HCT116 (cell line): ENCODE data around the gene SUSD4. TPM values are rescaled to one million over a fixed set of nuclear protein-coding genes. Genes with fewer than 3 reads are reported as not detected.

ENCODE experiments used
- ATAC-seq: fragments of 200-7000 bp; cut with Tn5 transposase; 2 replicates; pipeline ENCODE4 v1.9.1; 2020; ENCODE audit warnings: mild to moderate bottlenecking, moderate library complexity
- BruUV-seq: library from RNA; stranded (reverse); fragments of 400-500 nt; replicated peaks from 2 replicates; lab custom pipeline; 2021; lab: Mats Ljungman, UMichigan
- CTCF ChIA-PET: fragments of 300-600 bp; sonication (Branson Sonifier 250); formaldehyde crosslinking; loops from one replicate; lab custom pipeline; 2021; ENCODE audit warnings: antibody characterized with exemption; lab: Charles Lee
- POLR2A ChIA-PET: fragments of 300-600, 350-600 bp; sonication (Branson Sonifier 250); formaldehyde crosslinking; loops from one replicate; lab custom pipeline; 2021; ENCODE audit warnings: antibody characterized with exemption; lab: Charles Lee
- RAD21 ChIA-PET, 2 experiments: fragments of 300-600 bp; sonication (Branson Sonifier 250); formaldehyde crosslinking; loops; one replicate each; lab custom pipeline; 2023; ENCODE audit warnings: low total read pairs in 2 of 2; ENCODE audit not compliant: uncharacterized antibody in 2 of 2, unreplicated experiment in 2 of 2, low non-redundant PET in 1 of 2; lab: Charles Lee
- DNase-seq: peaks from one replicate; pipeline ENCODE4 v3.0.0-alpha.2; 2010; ENCODE audit warnings: low read depth, low spot score
- H2AFZ ChIP-seq: fragments of 200-600 bp; shearing (Covaris generic), sonication (generic); 2 replicates; pipeline ENCODE4 v1.6.1; 2017; ENCODE audit warnings: low read depth, mixed run types, mixed read lengths, antibody characterized with exemption, low read length; ENCODE audit not compliant: poor library complexity, severe bottlenecking
- H3K27ac ChIP-seq: 2 replicates; pipeline ENCODE4 v1.5.1; 2012; ENCODE audit warnings: low read depth, low read length
- H3K27me3 ChIP-seq: fragments of 200-600 bp; sonication (generic); 2 replicates; pipeline ENCODE4 v1.6.1; 2016; ENCODE audit warnings: mixed run types, low read length, mixed read lengths; ENCODE audit not compliant: insufficient read depth
- H3K36me3 ChIP-seq, 2 experiments: fragments of 200-500 bp in 1 of 2; fragments of 200-600 bp in 1 of 2; sonication (Bioruptor generic) in 1 of 2; sonication (generic) in 1 of 2; 2 replicates each; pipeline versions ENCODE4 v1.5.1 to v1.6.1; 2014 to 2016; ENCODE audit warnings: low read length in 2 of 2, inconsistent platforms in 1 of 2, mixed read lengths in 1 of 2, mixed run types in 1 of 2; ENCODE audit not compliant: insufficient read depth in 2 of 2, control insufficient read depth in 1 of 2
- H3K4me1 ChIP-seq, 2 experiments: fragments of 200-600 bp in 1 of 2; sonication (generic) in 1 of 2; 2 replicates each; pipeline versions ENCODE4 v1.5.1 to v1.6.1; 2012 to 2017; ENCODE audit warnings: low read length in 2 of 2, inconsistent platforms in 1 of 2, mild to moderate bottlenecking in 1 of 2, mixed read lengths in 1 of 2, mixed run types in 1 of 2, moderate library complexity in 1 of 2; ENCODE audit not compliant: insufficient read depth in 2 of 2, control insufficient read depth in 1 of 2
- H3K4me2 ChIP-seq: fragments of 200-600 bp; sonication (generic); 2 replicates; pipeline ENCODE4 v1.6.1; 2017; ENCODE audit warnings: mixed run types, low read length, mixed read lengths
- H3K4me3 ChIP-seq, 2 experiments: fragments of 200-600 bp in 1 of 2; sonication (generic) in 1 of 2; replicated peaks in 1 of 2; 2 replicates each; pipeline ENCODE4 v1.5.1; 2011 to 2016; ENCODE audit warnings: low read length in 2 of 2, control low read depth in 1 of 2, low read depth in 1 of 2, mild to moderate bottlenecking in 1 of 2, mixed read lengths in 1 of 2, mixed run types in 1 of 2
- H3K79me2 ChIP-seq: fragments of 200-600 bp; sonication (generic); 2 replicates; pipeline ENCODE4 v1.6.1; 2017; ENCODE audit warnings: mild to moderate bottlenecking, mixed run types, low read length, moderate library complexity, mixed read lengths; ENCODE audit not compliant: insufficient read depth
- H3K9ac ChIP-seq: fragments of 200-600 bp; sonication (generic); 2 replicates; pipeline ENCODE4 v1.6.1; 2016; ENCODE audit warnings: low read length, mixed read lengths
- H3K9me2 ChIP-seq: fragments of 200-600 bp; sonication (generic), shearing (Covaris generic); 2 replicates; pipeline ENCODE4 v1.6.1; 2017; ENCODE audit warnings: mixed run types, mild to moderate bottlenecking, moderate library complexity; ENCODE audit not compliant: insufficient read depth
- H3K9me3 ChIP-seq, 2 experiments: fragments of 200-500 bp in 1 of 2; fragments of 200-600 bp in 1 of 2; sonication (Bioruptor generic) in 1 of 2; sonication (generic) in 1 of 2; 2 replicates each; pipeline ENCODE4 v1.6.1; 2014 to 2017; ENCODE audit warnings: low read length in 2 of 2, mixed read lengths in 2 of 2, inconsistent platforms in 1 of 2, low read depth in 1 of 2, mild to moderate bottlenecking in 1 of 2, mixed run types in 1 of 2, moderate library complexity in 1 of 2; ENCODE audit not compliant: control insufficient read depth in 1 of 2, insufficient read depth in 1 of 2
- H4K20me1 ChIP-seq: fragments of 200-600 bp; sonication (generic), shearing (Covaris generic); 2 replicates; pipeline ENCODE4 v1.6.1; 2017; ENCODE audit warnings: mixed run types, mild to moderate bottlenecking, moderate library complexity; ENCODE audit not compliant: insufficient read depth
- CBX3 ChIP-seq: IDR thresholded peaks from 2 replicates; pipeline ENCODE4 v1.6.1; 2012; ENCODE audit warnings: low read depth
- CEBPB ChIP-seq: IDR thresholded peaks from 2 replicates; pipeline ENCODE4 v1.6.1; 2012; ENCODE audit warnings: low read depth
- EGR1 ChIP-seq: IDR thresholded peaks from 2 replicates; pipeline ENCODE4 v1.6.1; 2012; ENCODE audit warnings: low read depth
- EZH2phosphoT487 ChIP-seq: fragments of 200-600 bp; IDR thresholded peaks from 2 replicates; pipeline ENCODE4 v1.6.1; 2018; ENCODE audit warnings: antibody characterized with exemption, borderline replicate concordance
- TCF7L2 ChIP-seq: IDR thresholded peaks from 2 replicates; pipeline ENCODE4 v1.7.0; 2011; ENCODE audit warnings: borderline replicate concordance, inconsistent platforms; ENCODE audit not compliant: insufficient read depth, insufficient read length; ENCODE audit errors: extremely low read depth
- YY1 ChIP-seq: IDR thresholded peaks from 2 replicates; pipeline ENCODE4 v1.6.1; 2011; ENCODE audit warnings: low read length, low read depth, moderate library complexity, mild to moderate bottlenecking; ENCODE audit not compliant: insufficient replicate concordance; ENCODE audit errors: extremely low read depth
- intact Hi-C: fragments of 100-400 bp; cut with micrococcal nuclease; formaldehyde crosslinking; loops from 2 replicates; pipeline ENCODE4 v1.10.0; 2022
- total RNA-seq: library from RNA; stranded (reverse); gene quantifications from one replicate; pipeline ENCODE4 v1.2.1, GENCODE V29; 2021; ENCODE audit not compliant: unreplicated experiment

SUSD4 gene
- total RNA-seq, 1 experiment from 2014 or later, result 0.59 TPM

DNA sequence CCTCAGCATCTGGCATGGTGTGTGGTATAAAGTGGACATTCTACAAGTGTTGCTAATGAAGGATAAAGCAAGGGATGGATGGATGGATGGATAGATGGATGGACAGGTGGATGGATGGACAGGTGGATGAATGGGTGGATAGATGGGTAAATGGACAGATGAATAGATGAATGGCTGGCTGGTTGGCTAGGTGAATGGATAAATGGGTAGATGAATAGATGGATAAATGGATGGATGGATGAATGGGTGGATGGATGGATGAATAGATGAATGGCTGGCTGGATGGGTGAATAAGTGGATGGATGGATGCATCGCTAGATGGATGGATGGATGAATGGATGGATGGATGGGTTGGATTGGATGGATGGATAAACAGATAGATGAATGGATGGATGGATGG, 66.2 kb downstream of the SUSD4 start:
- no peaks in the 10 kb centered on the region for H3K4me1 ChIP-seq
- POLR2A ChIA-PET, result no interaction called here
- no peak for TF ChIP-seq YY1
- TF ChIP-seq TCF7L2, result no peak
- no peak for TF ChIP-seq EZH2phosphoT487
- no peaks in the 10 kb centered on the region for H4K20me1 ChIP-seq
- no peak overlapping the region for H2AFZ ChIP-seq
- no peak overlapping the region for H3K27ac ChIP-seq
- DNase-seq, result no peak
- intact Hi-C loops, result no loop called here
- CTCF ChIA-PET, result no interaction called here
- RAD21 ChIA-PET, result no interaction called here
- no peak for ATAC-seq
- no peak overlapping the region for H3K4me2 ChIP-seq
- H3K9ac ChIP-seq, result no peak overlapping the region
- peaks cover 9% of the 10 kb centered on the region; the same call in 1 of the 2 replicates for H3K27me3 ChIP-seq
- no TSS peak for BruUV-seq
- no peaks in the 10 kb centered on the region for H3K9me2 ChIP-seq
- no peaks in the 10 kb centered on the region for H3K36me3 ChIP-seq
- H3K9me3 ChIP-seq, result no peaks in the 10 kb centered on the region; a peak in 1 of 4 replicates
- H3K4me3 ChIP-seq, result no peak overlapping the region
- no peaks in the 10 kb centered on the region for H3K79me2 ChIP-seq

DNA sequence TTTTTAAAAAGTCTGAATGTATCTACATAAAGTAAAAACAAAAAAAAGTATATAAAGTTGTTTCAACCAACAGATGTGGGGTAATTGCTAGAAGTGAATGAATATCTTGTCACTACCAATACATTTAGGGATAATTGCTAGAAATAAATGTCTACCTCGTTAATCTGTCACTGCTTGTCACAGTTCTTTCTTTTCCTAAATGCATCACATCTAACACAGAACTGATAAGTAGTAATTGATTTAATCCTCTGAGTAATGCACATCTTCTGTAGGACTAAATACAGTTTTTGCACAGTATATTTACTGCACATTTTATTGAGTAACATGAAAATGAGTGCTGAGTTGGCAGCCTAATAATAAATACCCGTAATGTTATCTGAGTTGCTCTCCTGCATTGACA, 72.2 kb downstream of the SUSD4 start:
- no TSS peak for BruUV-seq
- no peak for TF ChIP-seq CBX3
- no peak for TF ChIP-seq CEBPB
- TF ChIP-seq EGR1, result no peak
- TF ChIP-seq, all 23 proteins: peak for 0
- peaks cover 24% of the 10 kb centered on the region; the same call in 1 of the 2 replicates for H3K27me3 ChIP-seq
- no peaks in the 10 kb centered on the region for H4K20me1 ChIP-seq
- CTCF ChIA-PET, result no interaction called here
- RAD21 ChIA-PET, result no interaction called here
- DNase-seq, result no peak
- H3K4me3 ChIP-seq, result no peak overlapping the region
- ATAC-seq, result no peak
- no peak overlapping the region for H3K4me2 ChIP-seq
- intact Hi-C loops, result no loop called here
- no peak overlapping the region for H2AFZ ChIP-seq
- H3K4me1 ChIP-seq, result no peaks in the 10 kb centered on the region
- H3K9me2 ChIP-seq, result no peaks in the 10 kb centered on the region
- no peaks in the 10 kb centered on the region for H3K36me3 ChIP-seq
- H3K9me3 ChIP-seq, result no peaks in the 10 kb centered on the region
- H3K9ac ChIP-seq, result no peak overlapping the region
- no peak overlapping the region for H3K27ac ChIP-seq
- POLR2A ChIA-PET, result no interaction called here
- H3K79me2 ChIP-seq, result no peaks in the 10 kb centered on the region
